ENCODE data around the gene ENHO. TPM values are rescaled to one million over a fixed set of nuclear protein-coding genes. Genes with fewer than 3 reads are reported as not detected.

The ENHO gene
- total and polyA plus RNA-seq, 2 donors (not counting 1 experiment from before 2014, with no cell fraction given) = not detected

- no peaks in the 10 kb centered on the region for H3K9me3 ChIP-seq (ENCODE audit: control insufficient read depth, insufficient read depth, low read depth, low read length)
- no peak overlapping the region for H3K4me2 ChIP-seq (ENCODE audit: extremely low read depth, insufficient read depth, low read length)
- no peaks in the 10 kb centered on the region for H3K36me3 ChIP-seq (ENCODE audit: control insufficient read depth, insufficient read depth, low read length)
- H3K27ac ChIP-seq (ENCODE audit: insufficient read depth, low read length) = no peak overlapping the region
- no peaks in the 10 kb centered on the region for H4K20me1 ChIP-seq (ENCODE audit: control insufficient read depth, extremely low read depth, insufficient read depth, low read length)
- TF ChIP-seq CTCF (conservative IDR thresholded peaks at IDR 0.05 in 1 of 2, IDR thresholded peaks at IDR 0.05 in 1 of 2; ENCODE audit: low read depth in 1 of 2, low read length in 2 of 2) (no peak), EZH2 (IDR thresholded peaks at IDR 0.05; ENCODE audit: low read length, missing control alignments) (no peak)
- H2AFZ ChIP-seq (ENCODE audit: low read length) = no peak overlapping the region
- H3K79me2 ChIP-seq (ENCODE audit: control insufficient read depth, insufficient read depth, low read length) = no peaks in the 10 kb centered on the region
- H3K4me3 ChIP-seq (replicated peaks in 1 of 4; ENCODE audit: control extremely low read depth in 1 of 4, insufficient read depth in 1 of 4, low read depth in 3 of 4, low read length in 4 of 4) = no peak overlapping the region
- H3K4me1 ChIP-seq (ENCODE audit: control insufficient read depth, extremely low read depth, insufficient read depth, low read length) = no peaks in the 10 kb centered on the region
- H3K9ac ChIP-seq (ENCODE audit: insufficient read depth, low read length) = no peak overlapping the region
- no peak for DNase-seq (ENCODE audit: low read depth in 2 of 2)
- H3K27me3 ChIP-seq (ENCODE audit: control insufficient read depth, insufficient read depth, low read length) = peaks cover 3% of the 10 kb centered on the region
These were observed 5.6 kb downstream of the ENHO start for GRCh38 chr9:34517185-34517584.

GRCh38 chr9:34515959-34516358 lies 6.8 kb downstream of the ENHO start:
- no peak for TF ChIP-seq CTCF (conservative IDR thresholded peaks at IDR 0.05 in 1 of 2, IDR thresholded peaks at IDR 0.05 in 1 of 2; ENCODE audit: low read depth in 1 of 2, low read length in 2 of 2)
- no peak for TF ChIP-seq EZH2 (IDR thresholded peaks at IDR 0.05; ENCODE audit: low read length, missing control alignments)
- DNase-seq (ENCODE audit: low read depth in 2 of 2) = no peak
- Histone ChIP-seq H3K27ac (ENCODE audit: insufficient read depth, low read length) (no peak overlapping the region), H3K9me3 (ENCODE audit: control insufficient read depth, insufficient read depth, low read depth, low read length) (no peaks in the 10 kb centered on the region), H2AFZ (ENCODE audit: low read length) (no peak overlapping the region), H3K4me2 (ENCODE audit: extremely low read depth, insufficient read depth, low read length) (no peak overlapping the region), H3K36me3 (ENCODE audit: control insufficient read depth, insufficient read depth, low read length) (no peaks in the 10 kb centered on the region), H3K4me3 (replicated peaks in 1 of 4; ENCODE audit: control extremely low read depth in 1 of 4, insufficient read depth in 1 of 4, low read depth in 3 of 4, low read length in 4 of 4) (no peak overlapping the region), H3K4me1 (ENCODE audit: control insufficient read depth, extremely low read depth, insufficient read depth, low read length) (no peaks in the 10 kb centered on the region), H3K79me2 (ENCODE audit: control insufficient read depth, insufficient read depth, low read length) (no peaks in the 10 kb centered on the region), H3K9ac (ENCODE audit: insufficient read depth, low read length) (no peak overlapping the region), H4K20me1 (ENCODE audit: control insufficient read depth, extremely low read depth, insufficient read depth, low read length) (no peaks in the 10 kb centered on the region), H3K27me3 (ENCODE audit: control insufficient read depth, insufficient read depth, low read length) (peaks cover 3% of the 10 kb centered on the region)

GRCh38 chr9:34514816-34515215 lies 8.0 kb downstream of the ENHO start:
- H4K20me1 ChIP-seq (ENCODE audit: control insufficient read depth, extremely low read depth, insufficient read depth, low read length) = no peaks in the 10 kb centered on the region
- H3K9me3 ChIP-seq (ENCODE audit: control insufficient read depth, insufficient read depth, low read depth, low read length) = no peaks in the 10 kb centered on the region
- no peak overlapping the region for H3K4me3 ChIP-seq (replicated peaks in 1 of 4; ENCODE audit: control extremely low read depth in 1 of 4, insufficient read depth in 1 of 4, low read depth in 3 of 4, low read length in 4 of 4)
- H3K36me3 ChIP-seq (ENCODE audit: control insufficient read depth, insufficient read depth, low read length) = no peaks in the 10 kb centered on the region
- no peak overlapping the region for H3K9ac ChIP-seq (ENCODE audit: insufficient read depth, low read length)
- no peak for DNase-seq (ENCODE audit: low read depth in 2 of 2)
- no peak for TF ChIP-seq EZH2 (IDR thresholded peaks at IDR 0.05; ENCODE audit: low read length, missing control alignments)
- no peak for TF ChIP-seq CTCF (conservative IDR thresholded peaks at IDR 0.05 in 1 of 2, IDR thresholded peaks at IDR 0.05 in 1 of 2; ENCODE audit: low read depth in 1 of 2, low read length in 2 of 2)
- H3K79me2 ChIP-seq (ENCODE audit: control insufficient read depth, insufficient read depth, low read length) = no peaks in the 10 kb centered on the region
- H3K27ac ChIP-seq (ENCODE audit: insufficient read depth, low read length) = no peak overlapping the region
- no peak overlapping the region for H3K4me2 ChIP-seq (ENCODE audit: extremely low read depth, insufficient read depth, low read length)
- H3K4me1 ChIP-seq (ENCODE audit: control insufficient read depth, extremely low read depth, insufficient read depth, low read length) = no peaks in the 10 kb centered on the region
- H3K27me3 ChIP-seq (ENCODE audit: control insufficient read depth, insufficient read depth, low read length) = peaks cover 3% of the 10 kb centered on the region
- no peak overlapping the region for H2AFZ ChIP-seq (ENCODE audit: low read length)
